Stomach (tissue), 4 donors: ENCODE data around the gene SMG9.

Source experiments
- POLR2A ChIP-seq, 4 donors: fragments of 450-650 bp; IDR thresholded peaks; one replicate each; pipeline ENCODE4 v1.6.1; 2016; ENCODE audit warnings: antibody characterized with exemption in 4 of 4, control low read depth in 2 of 4, mild to moderate bottlenecking in 1 of 4, moderate library complexity in 1 of 4
- TF ChIP-seq, protein P1 (sequence below), 7 experiments: fragments of 450-650 bp in 4 of 7; fragments of 200-600 bp in 3 of 7; sonication (generic) in 3 of 7; IDR thresholded peaks; one replicate each; pipeline ENCODE4 v1.5.1; 2016 to 2019; ENCODE audit warnings: antibody characterized with exemption in 7 of 7, control low read depth in 2 of 7, mild to moderate bottlenecking in 1 of 7

DNA sequence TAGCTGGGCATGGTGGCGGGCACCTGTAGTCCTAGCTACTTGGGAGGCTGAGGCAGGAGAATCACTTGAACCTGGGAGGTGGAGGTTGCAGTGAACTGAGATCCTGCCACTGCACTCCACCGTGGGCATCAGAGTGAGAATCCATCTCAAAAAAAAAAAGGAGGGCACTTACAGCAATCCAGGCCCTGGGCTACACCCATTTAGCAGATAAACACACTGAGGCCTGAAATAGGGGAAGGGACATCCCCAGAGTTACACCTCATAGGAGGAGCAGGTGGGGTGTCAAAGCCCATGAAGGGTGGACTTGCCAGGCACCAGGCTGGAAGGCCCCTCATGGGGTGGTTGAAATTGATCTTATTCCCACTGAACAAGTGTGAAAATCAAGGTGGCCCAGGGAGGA, 70.9 kb downstream of the SMG9 start:
- TF ChIP-seq, protein P1, sequence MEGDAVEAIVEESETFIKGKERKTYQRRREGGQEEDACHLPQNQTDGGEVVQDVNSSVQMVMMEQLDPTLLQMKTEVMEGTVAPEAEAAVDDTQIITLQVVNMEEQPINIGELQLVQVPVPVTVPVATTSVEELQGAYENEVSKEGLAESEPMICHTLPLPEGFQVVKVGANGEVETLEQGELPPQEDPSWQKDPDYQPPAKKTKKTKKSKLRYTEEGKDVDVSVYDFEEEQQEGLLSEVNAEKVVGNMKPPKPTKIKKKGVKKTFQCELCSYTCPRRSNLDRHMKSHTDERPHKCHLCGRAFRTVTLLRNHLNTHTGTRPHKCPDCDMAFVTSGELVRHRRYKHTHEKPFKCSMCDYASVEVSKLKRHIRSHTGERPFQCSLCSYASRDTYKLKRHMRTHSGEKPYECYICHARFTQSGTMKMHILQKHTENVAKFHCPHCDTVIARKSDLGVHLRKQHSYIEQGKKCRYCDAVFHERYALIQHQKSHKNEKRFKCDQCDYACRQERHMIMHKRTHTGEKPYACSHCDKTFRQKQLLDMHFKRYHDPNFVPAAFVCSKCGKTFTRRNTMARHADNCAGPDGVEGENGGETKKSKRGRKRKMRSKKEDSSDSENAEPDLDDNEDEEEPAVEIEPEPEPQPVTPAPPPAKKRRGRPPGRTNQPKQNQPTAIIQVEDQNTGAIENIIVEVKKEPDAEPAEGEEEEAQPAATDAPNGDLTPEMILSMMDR (IDR thresholded peaks at IDR 0.05): no peak
- TF ChIP-seq POLR2A (IDR thresholded peaks at IDR 0.05): no peak
